Osteocyte (in vitro differentiated cells): ENCODE measurements around the gene FUT8. TPM values are rescaled to one million over a fixed set of nuclear protein-coding genes. Genes with fewer than 3 reads are reported as not detected.

Experiments used
- DNase-seq: peaks from one replicate; pipeline ENCODE4 v3.0.0; 2021; ENCODE audit warnings: mixed read lengths; ENCODE audit not compliant: unreplicated experiment; ENCODE audit errors: extremely low spot score
- H3K27ac Mint-ChIP-seq: one replicate; pipeline ENCODE4 v1.8.0; 2021; ENCODE audit warnings: mild to moderate bottlenecking, mixed read lengths; ENCODE audit not compliant: unreplicated experiment
- H3K27me3 Mint-ChIP-seq: one replicate; pipeline ENCODE4 v1.8.0; 2021; ENCODE audit warnings: mixed read lengths; ENCODE audit not compliant: unreplicated experiment
- H3K36me3 Mint-ChIP-seq: one replicate; pipeline ENCODE4 v1.8.0; 2021; ENCODE audit warnings: mixed read lengths; ENCODE audit not compliant: unreplicated experiment
- H3K4me1 Mint-ChIP-seq: one replicate; pipeline ENCODE4 v1.8.0; 2021; ENCODE audit warnings: mixed read lengths; ENCODE audit not compliant: unreplicated experiment
- H3K4me3 Mint-ChIP-seq: one replicate; pipeline ENCODE4 v1.8.0; 2021; ENCODE audit warnings: mild to moderate bottlenecking, moderate library complexity, mixed read lengths; ENCODE audit not compliant: unreplicated experiment
- H3K9me3 Mint-ChIP-seq: one replicate; pipeline ENCODE4 v1.8.0; 2021; ENCODE audit warnings: mixed read lengths; ENCODE audit not compliant: unreplicated experiment
- total RNA-seq: library from RNA; stranded (reverse); gene quantifications from 2 replicates; pipeline ENCODE4 v1.2.1, GENCODE V29; 2021
- TF ChIP-seq, protein P1 (sequence below): fragments of 200-600 bp; sonication (generic); IDR thresholded peaks from 2 replicates; pipeline ENCODE4 v1.5.0; 2021; ENCODE audit warnings: antibody characterized with exemption, mild to moderate bottlenecking, moderate library complexity

FUT8 gene
- total RNA-seq, 1 donor from 2014 or later: 35.5 TPM

DNA sequence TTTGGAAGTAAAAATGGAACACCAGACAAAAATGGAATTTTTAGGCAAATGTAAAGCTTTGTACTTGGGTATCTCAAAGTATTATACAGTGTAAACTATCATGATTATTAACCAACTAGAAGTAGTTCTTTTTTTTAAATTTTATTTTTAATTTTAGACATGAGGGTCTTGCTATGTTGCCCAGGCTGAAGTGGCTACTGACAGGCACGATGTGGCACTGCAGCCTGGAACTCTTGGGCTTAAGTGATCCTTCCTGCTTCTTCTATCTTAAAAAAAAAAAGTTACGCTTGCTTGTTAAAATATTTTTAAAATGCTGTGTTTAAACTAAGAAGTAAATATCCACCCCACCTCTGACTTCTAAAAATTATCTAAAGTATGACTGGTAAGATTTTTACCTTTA, 1.9 kb upstream of the FUT8 start:
- TF ChIP-seq, protein P1, sequence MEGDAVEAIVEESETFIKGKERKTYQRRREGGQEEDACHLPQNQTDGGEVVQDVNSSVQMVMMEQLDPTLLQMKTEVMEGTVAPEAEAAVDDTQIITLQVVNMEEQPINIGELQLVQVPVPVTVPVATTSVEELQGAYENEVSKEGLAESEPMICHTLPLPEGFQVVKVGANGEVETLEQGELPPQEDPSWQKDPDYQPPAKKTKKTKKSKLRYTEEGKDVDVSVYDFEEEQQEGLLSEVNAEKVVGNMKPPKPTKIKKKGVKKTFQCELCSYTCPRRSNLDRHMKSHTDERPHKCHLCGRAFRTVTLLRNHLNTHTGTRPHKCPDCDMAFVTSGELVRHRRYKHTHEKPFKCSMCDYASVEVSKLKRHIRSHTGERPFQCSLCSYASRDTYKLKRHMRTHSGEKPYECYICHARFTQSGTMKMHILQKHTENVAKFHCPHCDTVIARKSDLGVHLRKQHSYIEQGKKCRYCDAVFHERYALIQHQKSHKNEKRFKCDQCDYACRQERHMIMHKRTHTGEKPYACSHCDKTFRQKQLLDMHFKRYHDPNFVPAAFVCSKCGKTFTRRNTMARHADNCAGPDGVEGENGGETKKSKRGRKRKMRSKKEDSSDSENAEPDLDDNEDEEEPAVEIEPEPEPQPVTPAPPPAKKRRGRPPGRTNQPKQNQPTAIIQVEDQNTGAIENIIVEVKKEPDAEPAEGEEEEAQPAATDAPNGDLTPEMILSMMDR: no peak
- Mint-ChIP-seq H3K27me3 (no peaks in the 10 kb centered on the region), H3K36me3 (no peaks in the 10 kb centered on the region), H3K4me1 (peaks cover 13% of the 10 kb centered on the region), H3K4me3 (peak overlapping the region; percentile 97), H3K9me3 (no peaks in the 10 kb centered on the region), H3K27ac (peak overlapping the region; percentile 99)
- no peak for DNase-seq

DNA sequence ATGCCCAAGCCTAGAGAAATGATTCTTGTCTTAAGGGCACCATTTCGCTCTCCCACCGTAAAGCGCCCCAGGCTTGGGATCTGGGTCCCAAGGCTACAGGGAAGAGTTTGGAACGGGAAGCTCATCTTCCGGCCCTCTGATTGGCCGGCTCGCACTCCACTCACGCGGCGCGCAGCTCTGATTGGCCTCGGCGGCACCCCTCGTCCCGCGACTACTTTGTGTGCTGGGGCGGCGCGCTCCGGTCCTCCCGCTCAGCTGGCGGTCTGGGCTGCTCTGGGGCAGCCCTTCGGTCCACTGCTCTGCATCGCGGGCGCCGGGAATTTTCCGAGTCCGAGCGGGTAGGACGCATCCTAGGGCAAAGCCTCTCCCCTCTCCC, 886 bp upstream of the FUT8 start:
- peak; percentile 95 for DNase-seq
- Mint-ChIP-seq H3K9me3 (no peaks in the 10 kb centered on the region), H3K4me1 (peaks cover 13% of the 10 kb centered on the region), H3K36me3 (no peaks in the 10 kb centered on the region), H3K4me3 (peak overlapping the region; percentile 97), H3K27me3 (no peaks in the 10 kb centered on the region), H3K27ac (peak overlapping the region; percentile 99)
- TF ChIP-seq, protein P1: no peak

DNA sequence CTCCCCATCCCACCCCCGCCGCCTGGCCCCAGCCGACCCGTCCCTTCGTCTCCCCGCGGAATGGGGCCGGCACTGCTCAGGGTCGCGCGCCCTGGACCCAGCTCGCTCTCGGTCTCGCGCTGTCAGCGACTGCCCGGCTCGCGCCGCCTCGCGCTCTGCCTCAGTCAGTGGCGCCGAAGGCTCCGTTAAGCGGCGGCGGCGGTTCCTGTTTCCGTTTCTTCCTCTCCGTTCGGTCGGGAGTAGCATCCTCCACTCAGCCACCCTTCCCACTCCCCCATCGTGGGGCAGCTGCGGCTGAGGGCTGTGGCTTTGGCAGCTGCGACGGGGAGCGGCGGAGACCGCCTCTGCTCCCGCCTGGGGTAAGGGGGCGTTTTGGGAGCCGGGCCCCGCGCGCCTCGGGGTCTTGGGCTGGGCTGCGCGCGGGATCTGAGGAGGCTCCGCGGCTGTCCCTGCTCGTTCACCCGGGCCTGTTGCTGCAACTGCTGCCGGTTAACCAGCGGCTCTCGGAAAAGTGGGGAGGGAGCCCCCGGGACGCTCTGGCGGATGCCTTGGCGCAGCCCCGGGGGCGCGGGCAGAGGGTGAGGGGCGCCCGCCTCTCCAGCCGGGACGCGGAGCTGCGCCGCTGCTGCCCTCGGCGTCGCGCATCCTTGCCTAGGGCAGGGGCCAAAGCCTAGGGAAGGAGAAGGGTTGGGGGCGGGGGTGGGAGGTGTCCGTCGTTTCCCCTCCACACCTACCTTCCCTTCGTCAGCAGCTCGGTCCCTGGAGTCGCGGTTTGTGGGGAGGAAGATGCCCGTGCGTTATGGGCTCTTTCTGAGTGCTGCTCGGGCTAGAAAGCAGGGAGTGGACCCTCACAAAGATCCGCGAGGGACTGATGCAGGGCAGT, 567 bp downstream of the FUT8 start:
- Mint-ChIP-seq H3K36me3 (no peaks in the 10 kb centered on the region), H3K4me1 (peaks cover 13% of the 10 kb centered on the region), H3K9me3 (no peaks in the 10 kb centered on the region), H3K27me3 (no peaks in the 10 kb centered on the region), H3K27ac (peak overlapping the region; percentile 80), H3K4me3 (peak overlapping the region; percentile 97)
- TF ChIP-seq, protein P1: no peak
- DNase-seq: no peak

DNA sequence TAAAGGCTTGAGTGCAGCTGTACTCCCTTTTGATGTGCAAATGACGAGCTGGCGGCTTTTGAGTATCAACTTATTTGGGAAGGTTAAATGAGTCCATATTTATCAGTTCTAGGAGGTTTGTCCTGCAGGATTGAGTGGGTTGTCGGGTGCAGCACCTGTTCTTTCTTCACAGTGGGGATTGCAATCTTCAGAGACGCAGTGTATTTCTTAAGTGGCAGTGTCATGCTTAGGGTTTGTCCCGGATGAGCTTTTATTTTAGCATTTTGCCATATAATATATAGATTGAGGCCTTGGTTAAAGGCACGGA, 1.2 kb downstream of the FUT8 start:
- no peak for DNase-seq
- H3K9me3 Mint-ChIP-seq: no peaks in the 10 kb centered on the region
- TF ChIP-seq, protein P1: no peak
- H3K36me3 Mint-ChIP-seq: no peaks in the 10 kb centered on the region
- H3K4me3 Mint-ChIP-seq: peak overlapping the region; percentile 97
- H3K4me1 Mint-ChIP-seq: peaks cover 13% of the 10 kb centered on the region
- H3K27me3 Mint-ChIP-seq: no peaks in the 10 kb centered on the region
- H3K27ac Mint-ChIP-seq: no peak overlapping the region

DNA sequence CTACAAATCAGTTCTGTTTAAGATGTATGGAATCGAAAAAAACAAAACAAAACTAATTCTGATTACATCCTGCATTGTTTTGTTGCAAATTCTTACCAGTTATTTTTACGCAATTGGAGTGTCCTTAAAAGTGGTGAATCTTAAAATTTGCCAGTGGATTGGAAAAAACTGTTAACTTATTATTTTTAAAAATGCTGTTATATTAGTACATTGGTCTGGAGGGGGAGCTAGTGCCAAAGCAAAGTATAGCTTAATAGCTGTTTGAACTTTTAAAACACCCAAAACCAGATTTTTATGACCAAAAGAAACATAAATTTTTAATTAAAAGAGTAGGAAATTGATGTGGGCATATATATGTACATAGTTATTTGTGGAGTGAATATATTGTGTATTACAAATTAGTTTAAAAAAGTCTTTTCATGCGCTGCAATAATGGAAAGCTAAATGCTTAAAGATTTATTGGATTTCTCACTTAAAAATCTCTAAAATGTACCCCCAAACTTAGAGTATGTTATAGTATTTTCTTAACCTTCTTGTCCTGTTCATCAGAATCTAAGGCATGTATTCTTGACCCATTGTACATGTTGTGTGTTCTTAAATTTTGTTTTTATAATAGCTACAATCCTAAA, 2.5 kb downstream of the FUT8 start:
- peaks cover 13% of the 10 kb centered on the region for H3K4me1 Mint-ChIP-seq
- H3K9me3 Mint-ChIP-seq: no peaks in the 10 kb centered on the region
- no peak overlapping the region for H3K4me3 Mint-ChIP-seq
- H3K27ac Mint-ChIP-seq: no peak overlapping the region
- TF ChIP-seq, protein P1: peak; percentile 74
- no peaks in the 10 kb centered on the region for H3K36me3 Mint-ChIP-seq
- H3K27me3 Mint-ChIP-seq: no peaks in the 10 kb centered on the region
- no peak for DNase-seq
